ENCODE data around the gene TSPAN3. TPM values are rescaled to one million over a fixed set of nuclear protein-coding genes. Genes with fewer than 3 reads are reported as not detected.
A peak's percentile ranks its signal among the peaks of the same experiment; 100 is the strongest.

TSPAN3 gene
- total and polyA plus RNA-seq, 2 donors (not counting 3 experiments of a cell fraction or from before 2014, with no cell fraction given), result 215 to 606 TPM

DNA sequence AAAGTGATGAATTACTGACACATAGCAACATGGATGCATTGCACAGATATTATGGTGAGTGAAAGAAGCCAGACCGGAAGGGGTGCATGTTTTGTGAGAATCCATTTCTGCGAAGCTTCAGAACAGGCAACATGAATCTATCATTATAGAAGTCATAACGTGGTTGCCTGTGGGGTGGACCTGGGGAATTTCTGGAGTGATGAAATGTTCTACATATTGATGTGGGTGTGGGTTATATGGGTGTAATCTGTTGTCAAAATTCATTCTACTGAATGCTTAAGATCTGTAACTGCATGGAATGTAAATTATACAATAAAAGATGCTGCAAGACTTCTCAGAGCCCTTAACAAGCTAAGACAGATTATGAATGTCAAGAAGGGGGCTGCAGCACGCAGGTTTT, 25.2 kb upstream of the TSPAN3 start:
- BruUV-seq (replicated peaks), result no TSS peak
- DNase-seq (ENCODE audit: low read depth, low spot score) (no peak), FAIRE-seq (no peak)
- dilution Hi-C loops (cut with MboI; ENCODE audit: extremely low pct_ligation_motif_present, low sequenced_read_pairs) (no loop called here), intact Hi-C loops (cut with micrococcal nuclease) (no loop called here)
- Histone ChIP-seq H3K4me3 (replicated peaks in 1 of 3; ENCODE audit: insufficient read depth in 1 of 3, low read depth in 1 of 3, low read length in 3 of 3) (no peak overlapping the region), H3K9ac (replicated peaks; ENCODE audit: extremely low read depth, insufficient read depth, low read length) (no peak overlapping the region), H3K36me3 (ENCODE audit: control insufficient read depth in 2 of 2, extremely low read depth in 1 of 2, insufficient read depth in 2 of 2, low read length in 2 of 2) (no peaks in the 10 kb centered on the region), H3K4me2 (ENCODE audit: insufficient read depth, low read length) (no peak overlapping the region), H3K27me3 (ENCODE audit: control insufficient read depth in 2 of 2, insufficient read depth in 2 of 2, low read length in 2 of 2) (no peaks in the 10 kb centered on the region), H3K27ac (ENCODE audit: insufficient read depth, low read depth, low read length) (no peak overlapping the region), H3K9me1 (replicated peaks; ENCODE audit: control insufficient read depth, extremely low read depth, insufficient read depth, low read length) (no peaks in the 10 kb centered on the region), H3K9me3 (replicated peaks; ENCODE audit: control insufficient read depth, insufficient read depth, low read length) (no peaks in the 10 kb centered on the region), H2AFZ (ENCODE audit: low read depth, low read length) (no peak overlapping the region), H4K20me1 (replicated peaks; ENCODE audit: control insufficient read depth, extremely low read depth, insufficient read depth, low read length) (no peaks in the 10 kb centered on the region), H3K79me2 (ENCODE audit: control insufficient read depth, insufficient read depth, low read length) (no peaks in the 10 kb centered on the region), H3K4me1 (ENCODE audit: control insufficient read depth, extremely low read depth, insufficient read depth, low read length) (no peaks in the 10 kb centered on the region)
- CTCF ChIA-PET, result interaction anchor here (0.9 kb wide), 1 partner anchor 23 kb away, joined by 3 read pairs; no protein-coding TSS in a partner anchor
- no peak for TF ChIP-seq EZH2 (IDR thresholded peaks at IDR 0.05; ENCODE audit: borderline replicate concordance, low read depth, low read length, severe bottlenecking)
- TF ChIP-seq GATA2 (IDR thresholded peaks at IDR 0.05; ENCODE audit: insufficient read depth, insufficient read length, low read depth, low read length), result no peak
- TF ChIP-seq JUN (IDR thresholded peaks at IDR 0.05; ENCODE audit: borderline replicate concordance, insufficient read depth, insufficient read length, low read depth), result no peak
- TF ChIP-seq POLR2AphosphoS5 (IDR thresholded peaks at IDR 0.05; ENCODE audit: insufficient read depth, low read depth, low read length), result no peak
- POLR2A ChIA-PET, result no interaction called here

DNA sequence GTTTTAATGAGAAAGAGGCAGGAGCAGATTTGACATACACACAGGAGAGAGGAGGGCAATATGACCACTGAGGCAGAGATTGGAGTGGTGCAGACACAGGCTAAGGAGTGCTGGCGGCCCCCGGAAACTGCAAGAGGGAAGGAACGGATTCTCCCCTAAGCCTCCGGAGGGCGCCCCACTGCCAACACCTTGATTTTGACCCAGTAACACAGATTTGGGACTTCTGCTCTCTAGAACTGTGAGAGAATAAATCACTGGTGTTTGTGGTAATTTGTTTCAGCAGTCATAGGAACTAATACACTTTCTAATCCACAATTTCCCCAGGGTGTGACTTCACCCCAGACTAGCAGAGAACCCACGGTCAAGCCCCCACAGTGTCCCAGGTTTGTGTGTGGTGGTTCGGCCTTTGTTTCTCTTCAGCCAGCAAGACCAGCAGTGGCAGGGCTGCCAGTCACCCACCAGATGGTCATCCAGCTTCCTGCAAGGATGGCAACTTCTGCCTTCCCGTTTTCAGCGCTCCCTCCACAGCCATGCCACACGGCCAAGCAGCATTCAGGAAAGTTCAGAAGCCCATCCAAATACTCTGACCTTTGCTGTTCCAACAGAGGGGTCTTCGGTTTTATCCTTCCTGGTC, 23.6 kb upstream of the TSPAN3 start:
- ChIA-PET CTCF (no interaction called here), POLR2A (no interaction called here)
- TF ChIP-seq, protein P1, sequence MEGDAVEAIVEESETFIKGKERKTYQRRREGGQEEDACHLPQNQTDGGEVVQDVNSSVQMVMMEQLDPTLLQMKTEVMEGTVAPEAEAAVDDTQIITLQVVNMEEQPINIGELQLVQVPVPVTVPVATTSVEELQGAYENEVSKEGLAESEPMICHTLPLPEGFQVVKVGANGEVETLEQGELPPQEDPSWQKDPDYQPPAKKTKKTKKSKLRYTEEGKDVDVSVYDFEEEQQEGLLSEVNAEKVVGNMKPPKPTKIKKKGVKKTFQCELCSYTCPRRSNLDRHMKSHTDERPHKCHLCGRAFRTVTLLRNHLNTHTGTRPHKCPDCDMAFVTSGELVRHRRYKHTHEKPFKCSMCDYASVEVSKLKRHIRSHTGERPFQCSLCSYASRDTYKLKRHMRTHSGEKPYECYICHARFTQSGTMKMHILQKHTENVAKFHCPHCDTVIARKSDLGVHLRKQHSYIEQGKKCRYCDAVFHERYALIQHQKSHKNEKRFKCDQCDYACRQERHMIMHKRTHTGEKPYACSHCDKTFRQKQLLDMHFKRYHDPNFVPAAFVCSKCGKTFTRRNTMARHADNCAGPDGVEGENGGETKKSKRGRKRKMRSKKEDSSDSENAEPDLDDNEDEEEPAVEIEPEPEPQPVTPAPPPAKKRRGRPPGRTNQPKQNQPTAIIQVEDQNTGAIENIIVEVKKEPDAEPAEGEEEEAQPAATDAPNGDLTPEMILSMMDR (IDR thresholded peaks at IDR 0.05; ENCODE audit: extremely low read depth in 1 of 2, insufficient read depth in 1 of 2, low read depth in 1 of 2, low read length in 2 of 2), result peak in 1 of 2 donors; percentile 20
- TF ChIP-seq POLR2AphosphoS5 (IDR thresholded peaks at IDR 0.05; ENCODE audit: insufficient read depth, low read depth, low read length), result no peak
- TF ChIP-seq EZH2 (IDR thresholded peaks at IDR 0.05; ENCODE audit: borderline replicate concordance, low read depth, low read length, severe bottlenecking), result no peak
- no peaks in the 10 kb centered on the region for H3K36me3 ChIP-seq (ENCODE audit: control insufficient read depth in 2 of 2, extremely low read depth in 1 of 2, insufficient read depth in 2 of 2, low read length in 2 of 2)
- no peak for DNase-seq (ENCODE audit: low read depth, low spot score)
- peaks cover 0 to 2% of the 10 kb centered on the region in 2 experiments for H3K27me3 ChIP-seq (ENCODE audit: control insufficient read depth in 2 of 2, insufficient read depth in 2 of 2, low read length in 2 of 2)
- H3K4me1 ChIP-seq (ENCODE audit: control insufficient read depth, extremely low read depth, insufficient read depth, low read length), result no peaks in the 10 kb centered on the region
- H3K4me2 ChIP-seq (ENCODE audit: insufficient read depth, low read length), result no peak overlapping the region
- FAIRE-seq, result peak; percentile 50
- no peak overlapping the region for H3K9ac ChIP-seq (replicated peaks; ENCODE audit: extremely low read depth, insufficient read depth, low read length)
- H4K20me1 ChIP-seq (replicated peaks; ENCODE audit: control insufficient read depth, extremely low read depth, insufficient read depth, low read length), result no peaks in the 10 kb centered on the region
- no peak overlapping the region for H3K27ac ChIP-seq (ENCODE audit: insufficient read depth, low read depth, low read length)
- no peaks in the 10 kb centered on the region for H3K9me3 ChIP-seq (replicated peaks; ENCODE audit: control insufficient read depth, insufficient read depth, low read length)
- no peak overlapping the region for H2AFZ ChIP-seq (ENCODE audit: low read depth, low read length)
- intact Hi-C loops (cut with micrococcal nuclease) (no loop called here), dilution Hi-C loops (cut with MboI; ENCODE audit: extremely low pct_ligation_motif_present, low sequenced_read_pairs) (no loop called here)
- no peaks in the 10 kb centered on the region for H3K79me2 ChIP-seq (ENCODE audit: control insufficient read depth, insufficient read depth, low read length)
- no peaks in the 10 kb centered on the region for H3K9me1 ChIP-seq (replicated peaks; ENCODE audit: control insufficient read depth, extremely low read depth, insufficient read depth, low read length)
- no TSS peak for BruUV-seq (replicated peaks)
- no peak overlapping the region for H3K4me3 ChIP-seq (replicated peaks in 1 of 3; ENCODE audit: insufficient read depth in 1 of 3, low read depth in 1 of 3, low read length in 3 of 3)

Measured in endothelial cell of umbilical vein (primary cell).